NCI-H2227 (cell line): ENCODE results near the gene PLA2G4F.

Experiments used
- DNase-seq: peaks from one replicate; lab custom pipeline; 2025; ENCODE audit not compliant: unreplicated experiment; lab: John Stamatoyannopoulos, UW

PLA2G4F gene, protein sequence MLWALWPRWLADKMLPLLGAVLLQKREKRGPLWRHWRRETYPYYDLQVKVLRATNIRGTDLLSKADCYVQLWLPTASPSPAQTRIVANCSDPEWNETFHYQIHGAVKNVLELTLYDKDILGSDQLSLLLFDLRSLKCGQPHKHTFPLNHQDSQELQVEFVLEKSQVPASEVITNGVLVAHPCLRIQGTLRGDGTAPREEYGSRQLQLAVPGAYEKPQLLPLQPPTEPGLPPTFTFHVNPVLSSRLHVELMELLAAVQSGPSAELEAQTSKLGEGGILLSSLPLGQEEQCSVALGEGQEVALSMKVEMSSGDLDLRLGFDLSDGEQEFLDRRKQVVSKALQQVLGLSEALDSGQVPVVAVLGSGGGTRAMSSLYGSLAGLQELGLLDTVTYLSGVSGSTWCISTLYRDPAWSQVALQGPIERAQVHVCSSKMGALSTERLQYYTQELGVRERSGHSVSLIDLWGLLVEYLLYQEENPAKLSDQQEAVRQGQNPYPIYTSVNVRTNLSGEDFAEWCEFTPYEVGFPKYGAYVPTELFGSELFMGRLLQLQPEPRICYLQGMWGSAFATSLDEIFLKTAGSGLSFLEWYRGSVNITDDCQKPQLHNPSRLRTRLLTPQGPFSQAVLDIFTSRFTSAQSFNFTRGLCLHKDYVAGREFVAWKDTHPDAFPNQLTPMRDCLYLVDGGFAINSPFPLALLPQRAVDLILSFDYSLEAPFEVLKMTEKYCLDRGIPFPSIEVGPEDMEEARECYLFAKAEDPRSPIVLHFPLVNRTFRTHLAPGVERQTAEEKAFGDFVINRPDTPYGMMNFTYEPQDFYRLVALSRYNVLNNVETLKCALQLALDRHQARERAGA

DNA sequence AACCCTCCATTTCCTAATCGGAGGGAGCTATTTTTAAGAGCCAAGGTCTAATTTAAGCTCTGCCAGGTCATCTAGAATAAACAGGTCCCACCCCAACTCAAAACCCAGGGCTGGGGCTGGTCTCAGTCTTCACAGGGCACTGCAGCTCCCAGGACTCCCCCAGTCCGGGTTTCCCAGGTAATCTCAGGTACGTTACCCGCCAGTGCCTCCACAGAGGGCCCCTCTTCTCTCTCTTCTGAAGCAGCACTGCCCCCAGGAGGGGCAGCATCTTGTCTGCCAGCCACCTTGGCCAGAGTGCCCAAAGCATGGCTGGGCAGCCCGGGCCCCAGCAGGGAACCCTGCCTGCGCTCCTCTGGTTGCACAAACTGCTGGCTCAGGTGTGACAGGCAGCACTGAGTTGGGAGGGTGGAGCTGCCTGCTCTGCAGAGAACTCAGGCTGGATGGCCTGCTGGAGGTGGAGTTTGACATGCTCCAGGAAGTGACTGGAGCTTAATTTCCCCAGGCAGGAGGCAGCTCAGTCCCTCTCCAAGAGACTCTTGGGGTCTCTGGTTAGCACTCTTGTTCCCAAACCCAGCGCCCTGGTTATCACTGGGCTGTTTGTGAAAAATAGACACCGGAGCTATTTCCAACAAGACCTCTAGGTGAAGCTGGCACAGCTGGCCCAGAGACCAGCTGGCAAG is at the start of gene PLA2G4F:
Gene PLA2G4F (minus strand): TSS at position 394 of the 680 bp plus-strand sequence. CDS start 87 bp downstream, at position 307.
- DNase-seq, result no peak

DNA sequence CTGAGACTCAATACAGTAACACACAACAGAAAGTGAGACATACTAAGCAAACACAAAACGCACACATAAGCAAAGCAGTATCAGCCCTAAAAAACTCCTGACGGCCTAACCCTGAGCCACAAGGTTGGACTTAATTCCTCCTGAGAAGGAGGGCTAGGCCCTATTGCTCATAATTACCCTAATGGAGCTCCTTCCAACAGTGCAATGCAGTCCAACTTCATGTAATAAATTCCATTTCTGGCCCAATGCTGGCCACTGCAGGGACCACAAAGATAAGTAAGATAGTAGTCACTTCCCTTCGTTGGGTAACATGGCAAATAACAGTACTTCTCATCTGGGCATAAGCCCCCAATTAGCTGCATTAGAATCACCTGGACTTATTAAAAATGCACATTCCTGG is 47.5 kb upstream of the PLA2G4F start:
- DNase-seq, result no peak

DNA sequence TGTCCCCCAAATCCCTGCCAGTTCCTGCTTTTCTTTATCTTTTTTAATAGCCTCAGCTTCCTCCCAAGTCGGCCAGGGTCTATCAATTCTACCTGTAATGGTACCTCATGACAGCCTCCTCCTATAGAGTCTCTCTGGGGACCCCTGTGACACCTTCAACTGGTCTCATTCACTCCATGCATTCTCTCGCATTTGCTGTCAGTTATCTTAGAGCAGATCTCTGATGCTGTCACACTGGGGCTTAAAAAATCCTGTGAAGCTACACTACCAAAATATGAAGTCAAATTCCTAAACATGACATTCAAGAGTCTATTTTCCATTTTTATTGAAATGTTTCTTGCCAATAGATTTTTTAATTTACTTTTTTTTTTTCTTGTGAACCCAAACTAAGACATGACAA is 46.2 kb upstream of the PLA2G4F start:
- DNase-seq, result no peak

DNA sequence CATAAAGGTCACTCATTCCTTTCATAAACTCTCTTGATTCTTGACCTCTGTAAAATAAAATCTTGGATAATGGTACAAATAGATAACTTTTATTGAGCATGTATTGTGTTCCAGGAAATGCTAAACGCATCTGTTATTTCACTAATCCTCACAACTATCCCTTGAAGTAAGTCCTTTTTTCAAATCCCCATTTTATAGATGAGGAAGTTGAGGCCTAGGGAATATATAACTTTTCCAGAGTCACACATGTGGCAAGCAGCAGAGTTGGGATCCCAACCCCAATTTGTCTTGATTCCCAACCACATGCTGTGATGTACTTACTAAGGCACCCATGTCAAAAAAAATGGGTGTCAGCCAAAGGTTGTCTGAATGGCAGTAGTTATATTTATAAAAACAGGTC is 45.4 kb upstream of the PLA2G4F start:
- no peak for DNase-seq

DNA sequence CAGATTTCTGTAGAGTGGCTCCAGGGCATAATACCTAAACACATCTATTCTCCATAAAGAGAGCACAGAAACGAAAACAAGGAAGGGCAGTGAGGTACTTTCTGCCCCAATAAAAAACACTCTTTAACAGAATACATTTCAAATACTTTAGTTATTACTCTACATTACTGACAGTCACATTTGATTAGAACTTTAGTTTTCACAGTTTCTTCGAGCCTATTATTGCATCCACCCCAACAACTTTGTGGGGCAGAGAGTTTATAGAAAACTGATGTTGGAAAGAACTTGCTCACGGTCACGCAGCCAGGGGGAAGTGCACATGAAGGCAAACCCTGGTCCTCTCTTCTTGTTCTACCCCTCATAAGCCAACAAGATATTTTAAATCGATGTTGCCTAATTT is 42.7 kb upstream of the PLA2G4F start:
- no peak for DNase-seq

DNA sequence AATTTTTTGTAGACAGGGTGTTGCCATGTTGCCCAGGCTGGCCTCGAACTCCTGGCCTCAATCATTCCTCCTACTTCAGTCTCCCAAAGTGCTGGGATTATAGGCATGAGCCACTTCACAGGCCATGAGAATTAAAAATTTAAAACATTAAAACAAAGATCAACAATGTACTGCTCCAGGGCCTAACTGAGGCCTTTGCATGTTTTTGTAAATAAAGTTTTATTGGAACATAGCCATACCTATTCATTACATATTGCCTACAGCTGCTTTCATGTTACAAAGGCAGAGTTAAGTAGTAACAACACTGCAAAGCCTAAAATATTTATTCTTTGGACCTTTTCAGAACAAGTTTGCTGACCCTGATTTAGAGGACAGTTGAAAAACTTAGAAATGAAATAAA is 42.1 kb upstream of the PLA2G4F start:
- no peak for DNase-seq

DNA sequence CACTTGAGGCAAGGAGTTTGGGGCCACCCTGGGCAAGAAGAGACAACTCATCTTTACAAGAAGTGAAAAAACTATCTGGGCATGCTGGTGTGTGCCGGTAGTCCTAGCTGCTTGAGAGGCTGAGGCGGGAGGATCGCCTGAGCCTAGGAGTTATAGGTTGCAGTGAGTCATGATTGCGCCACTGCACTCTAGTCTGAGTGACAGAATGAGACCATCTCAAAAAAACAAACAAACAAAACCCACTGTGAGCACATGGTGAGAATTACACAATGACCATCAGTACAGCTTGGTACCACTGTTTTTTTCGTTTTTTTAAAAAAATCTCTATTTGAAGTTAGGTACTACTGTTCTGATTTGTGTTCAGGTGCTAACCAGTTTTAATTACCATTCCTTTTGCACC is 38.1 kb upstream of the PLA2G4F start:
- no peak for DNase-seq

DNA sequence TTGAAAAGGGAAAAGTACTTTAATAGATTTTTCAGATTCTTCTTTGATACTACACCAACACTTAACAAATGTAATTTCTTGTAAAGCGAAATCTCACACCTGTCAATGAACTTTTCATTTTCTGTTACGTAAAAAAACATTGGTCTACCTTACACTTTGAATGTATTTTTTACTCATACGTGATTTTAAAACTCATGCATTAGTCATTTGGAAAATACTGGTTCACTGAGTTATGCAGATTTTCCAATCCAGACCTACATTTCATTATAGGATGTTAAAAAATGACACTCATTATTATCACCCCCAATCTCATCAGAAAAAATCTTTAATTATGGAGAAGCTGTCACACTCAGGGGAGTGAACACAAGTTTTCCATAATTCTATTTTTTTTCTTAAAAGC is 36.9 kb upstream of the PLA2G4F start:
- no peak for DNase-seq

DNA sequence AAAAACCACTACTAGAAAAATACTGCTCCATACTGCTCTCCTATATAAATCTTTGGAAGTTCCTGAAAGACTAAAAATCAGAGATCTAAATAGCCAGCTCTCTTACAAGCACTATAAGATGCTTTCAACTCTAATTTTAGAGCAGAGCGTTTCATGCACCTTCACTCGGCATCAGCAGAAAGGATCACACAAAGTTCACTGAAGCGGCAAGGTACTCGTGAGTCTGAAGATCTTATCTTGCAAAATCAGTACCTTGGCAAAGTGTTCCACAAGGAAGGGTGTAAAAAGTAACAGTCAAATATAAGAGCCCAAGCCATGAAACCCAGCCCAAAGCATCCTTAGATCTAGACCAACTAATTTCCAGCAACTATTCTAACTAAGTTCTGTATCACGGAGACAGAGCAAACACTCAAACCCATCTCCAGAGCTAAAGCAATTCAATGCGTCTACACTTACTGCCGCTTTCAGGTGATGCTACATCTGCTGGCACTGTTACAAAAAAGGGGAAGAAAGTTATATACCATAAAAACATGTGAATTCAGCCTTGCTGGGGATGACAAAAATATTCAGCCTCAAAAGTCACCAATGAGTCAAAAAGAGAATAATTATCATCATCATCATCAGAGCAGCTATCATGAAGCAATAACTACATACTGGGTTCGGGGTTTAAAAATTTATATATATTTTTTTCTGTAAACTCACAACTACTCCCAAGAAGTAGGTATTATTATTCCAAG is 35.3 kb upstream of the PLA2G4F start:
- DNase-seq, result no peak

DNA sequence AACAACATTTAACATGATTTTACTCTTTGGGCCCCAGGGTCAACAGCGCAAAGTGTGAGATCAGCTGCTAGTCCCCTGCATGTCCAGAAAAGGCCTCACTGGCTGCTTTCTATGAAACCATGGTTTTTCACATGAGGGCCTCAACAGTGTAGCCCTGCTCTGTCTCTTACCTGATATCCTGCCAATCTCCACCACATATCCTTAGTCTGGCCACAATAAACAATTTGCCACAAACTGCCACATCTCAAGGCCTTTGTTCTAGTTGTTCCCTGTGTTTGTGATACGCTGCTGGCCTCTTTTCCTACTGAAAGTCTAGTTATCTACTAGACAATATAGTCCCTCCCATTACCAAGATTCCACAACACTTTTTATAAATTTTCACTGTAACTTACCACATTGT is 33.9 kb upstream of the PLA2G4F start:
- no peak for DNase-seq

DNA sequence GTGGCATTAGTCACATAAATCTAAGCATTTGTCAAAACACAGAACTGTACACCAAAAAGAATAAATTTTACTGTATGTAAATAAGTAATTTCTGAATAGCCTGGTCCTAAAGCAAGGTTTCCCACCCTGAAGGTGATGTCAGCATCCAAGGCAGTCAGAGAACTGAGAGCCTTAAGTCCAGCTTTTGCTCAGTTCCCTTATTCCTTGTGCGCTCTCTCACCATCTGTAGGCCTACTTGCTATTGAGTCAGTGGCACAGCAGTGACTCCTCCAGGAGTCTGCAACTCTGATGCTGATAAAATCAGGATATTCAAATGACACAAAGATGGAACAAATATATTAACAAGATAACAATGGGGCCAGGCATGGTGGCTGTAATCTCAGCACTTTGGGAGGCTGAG is 29.4 kb upstream of the PLA2G4F start:
- DNase-seq, result no peak

DNA sequence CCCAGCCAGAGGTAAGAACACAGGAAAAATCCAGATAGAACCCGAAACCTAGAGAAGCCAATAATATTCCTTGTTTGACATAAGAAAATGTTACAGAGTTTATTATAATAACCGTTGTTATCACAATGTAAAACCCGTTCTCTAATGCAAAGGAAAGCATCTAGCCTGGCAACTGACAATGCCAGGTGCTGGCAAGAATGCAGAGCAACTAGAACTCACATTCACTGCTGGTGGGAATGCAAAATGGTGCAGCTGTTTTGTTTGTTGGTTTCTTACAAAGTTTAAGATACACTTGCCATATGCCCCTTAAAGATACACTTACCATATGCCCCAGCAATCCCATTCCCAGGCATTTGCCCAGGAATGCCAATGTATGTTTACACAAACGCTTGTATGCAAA is 28.3 kb upstream of the PLA2G4F start:
- no peak for DNase-seq

DNA sequence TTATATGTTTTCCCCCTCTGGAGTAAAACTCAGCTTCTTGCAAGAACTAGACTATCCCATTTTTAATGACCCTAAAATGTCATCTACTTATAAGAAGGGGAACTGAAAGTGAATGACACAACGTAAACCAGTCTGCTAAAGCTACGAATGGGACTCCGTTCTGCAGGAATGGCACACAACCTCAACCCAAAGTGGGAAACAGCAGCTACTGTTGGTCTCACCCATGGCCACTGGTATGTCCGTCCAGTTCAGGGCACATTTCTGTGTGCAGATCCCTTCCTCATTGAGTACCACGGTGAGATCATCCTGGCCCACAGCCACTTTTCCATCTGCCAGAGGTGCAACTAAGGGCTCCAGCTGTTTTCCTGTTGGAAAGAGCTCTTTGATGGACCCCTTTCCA is 27.9 kb upstream of the PLA2G4F start:
- no peak for DNase-seq

DNA sequence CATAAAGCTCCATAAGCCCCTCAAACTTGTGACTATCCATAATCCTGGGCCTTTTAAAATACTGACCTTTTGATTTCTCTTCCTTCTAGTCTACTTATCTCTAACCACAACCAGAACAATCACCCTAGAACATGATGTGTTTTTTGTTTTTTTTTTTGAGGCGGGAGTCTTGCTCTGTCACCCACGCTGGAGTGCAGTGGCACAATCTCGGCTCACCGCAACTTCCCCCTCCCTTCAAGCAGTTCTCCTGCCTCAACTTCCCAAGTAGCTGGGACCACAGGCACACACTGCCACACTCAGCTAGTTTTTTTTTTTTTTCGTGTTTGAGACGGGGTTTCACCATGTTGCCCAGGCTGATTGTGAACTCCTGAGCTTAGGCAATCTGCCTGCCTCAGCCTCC is 26.5 kb upstream of the PLA2G4F start:
- DNase-seq, result no peak

DNA sequence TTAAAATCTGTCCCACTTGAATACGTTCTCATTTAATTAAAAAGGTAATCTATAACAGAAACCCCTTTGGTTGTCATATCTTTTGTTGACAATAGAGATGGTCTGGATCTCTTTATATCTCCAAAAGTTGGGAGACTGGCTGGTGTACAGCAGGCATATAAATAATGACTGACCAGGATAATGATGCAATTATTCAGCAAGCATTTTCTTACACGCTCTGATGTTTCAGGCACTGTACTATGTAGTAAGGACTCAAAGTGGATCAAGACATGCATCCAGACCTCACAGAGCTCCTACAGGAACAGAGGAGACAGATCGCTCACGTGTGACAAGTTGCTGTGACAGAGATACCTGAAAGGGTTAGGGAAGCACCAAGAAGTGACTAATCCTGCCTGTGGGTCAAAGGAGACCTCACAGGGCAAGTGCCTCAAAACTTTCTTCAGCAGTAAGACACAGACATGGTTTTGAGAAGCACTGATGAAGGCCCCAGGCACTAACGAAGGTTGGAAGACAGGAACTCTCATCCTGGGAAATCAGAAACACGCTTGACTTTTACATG is 26.0 kb upstream of the PLA2G4F start:
- no peak for DNase-seq

DNA sequence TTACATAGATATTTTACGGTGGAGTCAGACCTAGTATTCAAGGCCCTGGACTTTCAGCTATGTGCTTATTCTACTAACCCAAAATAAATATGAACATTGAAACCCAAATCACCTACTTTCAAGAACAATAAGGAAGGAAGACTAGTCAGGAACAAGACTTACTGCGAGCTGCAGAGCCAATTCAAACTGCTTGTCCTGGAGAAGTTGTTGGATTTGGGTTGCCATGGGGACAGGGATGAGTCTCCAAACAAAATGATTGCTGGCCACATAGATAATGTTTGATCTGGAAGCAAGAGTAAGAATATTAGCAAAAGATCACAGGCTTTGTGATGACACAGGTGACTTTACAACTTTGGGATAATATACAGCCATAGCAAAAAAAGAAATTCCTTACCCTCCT is 21.6 kb upstream of the PLA2G4F start:
- no peak for DNase-seq

DNA sequence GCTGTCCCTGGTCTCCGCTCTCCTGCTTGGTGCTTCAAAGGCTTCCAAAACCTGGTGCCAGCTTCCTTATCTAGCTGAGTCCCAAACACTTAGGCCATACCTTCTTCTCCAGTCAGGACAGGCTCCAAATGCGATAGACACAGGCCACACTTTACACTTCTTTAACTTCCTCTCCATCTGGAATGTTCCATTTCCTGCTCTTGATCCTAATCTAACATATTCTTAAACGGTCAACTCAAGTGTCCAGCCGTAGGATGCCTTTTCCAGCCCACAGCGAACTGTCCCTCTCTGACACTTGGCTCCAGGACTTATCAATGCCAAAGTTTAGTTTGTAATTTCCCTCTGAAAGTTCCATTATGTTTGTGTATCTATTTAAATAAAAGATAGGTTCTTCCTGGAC is 19.2 kb upstream of the PLA2G4F start:
- no peak for DNase-seq

DNA sequence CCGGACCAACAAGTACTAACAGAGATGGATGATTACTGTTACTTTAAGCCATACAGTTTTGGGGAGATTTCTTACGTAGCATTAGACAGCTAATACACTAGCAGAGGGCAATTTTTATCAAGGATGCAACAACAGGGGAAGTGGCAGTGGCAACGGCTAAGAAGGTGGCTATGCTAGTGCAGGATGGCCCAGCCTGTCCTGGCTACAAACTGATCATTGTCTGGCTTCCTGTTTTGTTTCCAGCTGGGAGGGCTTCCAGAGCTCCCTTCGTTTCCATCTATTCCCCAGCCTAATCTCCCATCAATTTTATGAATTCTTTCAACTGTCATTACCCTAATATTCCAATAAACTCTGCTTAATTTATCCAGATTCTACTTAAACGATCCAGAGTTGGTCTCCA is 16.0 kb upstream of the PLA2G4F start:
- DNase-seq, result no peak

DNA sequence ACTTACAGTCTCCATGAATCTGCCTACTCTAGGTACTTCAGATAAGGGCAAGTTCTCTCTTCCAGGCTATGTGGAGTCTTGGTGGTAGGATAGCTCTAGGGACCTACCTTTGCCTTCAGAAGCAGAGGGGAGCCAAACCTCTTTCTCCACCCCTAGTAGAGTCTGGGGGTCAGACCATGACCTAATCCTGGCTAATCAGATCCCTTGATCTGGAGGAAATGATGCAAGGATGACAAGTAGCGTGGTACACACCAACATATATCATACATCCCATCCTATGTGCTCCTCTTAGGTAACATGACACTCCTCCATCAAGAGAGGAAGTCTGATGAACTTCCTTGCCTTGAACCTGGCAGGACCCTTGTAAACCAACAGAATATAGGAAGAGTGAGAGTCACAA is 15.4 kb upstream of the PLA2G4F start:
- DNase-seq, result no peak

DNA sequence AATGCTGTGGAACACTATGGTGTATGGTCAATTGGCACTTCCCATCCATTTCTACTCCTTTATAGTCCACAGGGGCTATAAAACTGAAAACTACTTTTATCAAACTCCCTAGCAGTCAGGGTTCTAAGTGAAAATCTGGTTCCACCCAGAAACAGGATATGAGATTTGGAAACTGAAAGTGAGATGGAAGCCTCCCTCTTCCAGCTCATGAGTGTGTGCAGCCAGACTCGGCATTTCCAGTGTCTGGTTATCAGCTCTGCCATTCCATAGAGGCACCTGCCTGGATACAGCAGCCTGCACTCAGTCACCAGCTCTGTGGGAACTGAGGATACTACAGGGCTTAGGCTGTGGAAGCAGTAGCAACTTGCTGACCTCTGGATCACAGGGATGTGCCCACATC is 14.7 kb upstream of the PLA2G4F start:
- DNase-seq, result no peak
